SK-MEL-5 (cell line): ENCODE data around the gene MARCHF6. TPM values are rescaled to one million over a fixed set of nuclear protein-coding genes. Genes with fewer than 3 reads are reported as not detected.
"Not testable (repeated sequence)": the region's sequence is repeated elsewhere in the genome, so short reads cannot be mapped to it uniquely, and the experiment has no call there.

ENCODE experiments used
- DNase-seq: peaks from one replicate; pipeline ENCODE4 v3.0.0-alpha.2; 2016; ENCODE audit warnings: low read depth, low spot score
- in situ Hi-C: cut with HindIII; loops from 2 replicates; pipeline ENCODE4 v1.10.0; 2016; ENCODE audit warnings: low sequenced_read_pairs, high pct_unique_total_duplicates, low pct_unique_long_range_greater_than_20kb
- total RNA-seq: library from RNA; depleted of rRNA; stranded (reverse); fragments of >200 nt; shearing (Covaris generic); gene quantifications from 2 replicates; pipeline ENCODE4 v1.2.3, GENCODE V29; 2014

Gene MARCHF6
- total RNA-seq, 1 experiment from 2014 or later: 73.0 TPM

GRCh38 chr5:10339058-10339811 lies 14.3 kb upstream of the MARCHF6 start:
- no peak for DNase-seq
- in situ Hi-C loops: no loop called here

GRCh38 chr5:10339958-10340357 lies 13.5 kb upstream of the MARCHF6 start:
- DNase-seq: no peak
- in situ Hi-C loops: no loop called here

GRCh38 chr5:10343486-10343885 lies 10.0 kb upstream of the MARCHF6 start:
- in situ Hi-C loops: no loop called here
- DNase-seq: no peak

- DNase-seq, in situ Hi-C loops: not testable (repeated sequence)
Observed at GRCh38 chr5:10344461-10345106, 8.9 kb upstream of the MARCHF6 start.

GRCh38 chr5:10348258-10348657 lies 5.2 kb upstream of the MARCHF6 start:
- in situ Hi-C loops: no loop called here
- no peak for DNase-seq

GRCh38 chr5:10351199-10351905 lies 2.1 kb upstream of the MARCHF6 start:
- peak; percentile 53 for DNase-seq
- in situ Hi-C loops: no loop called here

- DNase-seq: no peak
- in situ Hi-C loops: no loop called here
Observed at GRCh38 chr5:10351919-10352318, 1.6 kb upstream of the MARCHF6 start.

- no peak for DNase-seq
- in situ Hi-C loops: no loop called here
Observed at GRCh38 chr5:10352430-10353240, 860 bp upstream of the MARCHF6 start.

GRCh38 chr5:10354048-10354872 lies 765 bp downstream of the MARCHF6 start:
- DNase-seq: peak; percentile 84
- in situ Hi-C loops: no loop called here

GRCh38 chr5:10355071-10355889 lies 1.8 kb downstream of the MARCHF6 start:
- in situ Hi-C loops: no loop called here
- DNase-seq: peak; percentile 55

GRCh38 chr5:10358999-10359398 lies 5.5 kb downstream of the MARCHF6 start:
- in situ Hi-C loops: no loop called here
- DNase-seq: no peak

GRCh38 chr5:10360686-10361085 lies 7.2 kb downstream of the MARCHF6 start:
- in situ Hi-C loops: no loop called here
- no peak for DNase-seq

- in situ Hi-C loops: no loop called here
- DNase-seq: no peak
Observed at GRCh38 chr5:10363519-10364185, 10.2 kb downstream of the MARCHF6 start.

GRCh38 chr5:10364186-10364689 lies 10.7 kb downstream of the MARCHF6 start:
- peak; percentile 68 for DNase-seq
- in situ Hi-C loops: no loop called here

- in situ Hi-C loops: no loop called here
- DNase-seq: no peak
Observed at GRCh38 chr5:10365782-10366181, 12.3 kb downstream of the MARCHF6 start.
